A673 (cell line): ENCODE results near the gene NRG3.

Source experiments
- EZH2 ChIP-seq: fragments of 200-600 bp; sonication (generic); IDR thresholded peaks from 2 replicates; pipeline ENCODE4 v1.6.1; 2017; ENCODE audit warnings: borderline replicate concordance, low read depth, mild to moderate bottlenecking, mixed read lengths, antibody characterized with exemption, low read length; ENCODE audit not compliant: poor library complexity, severe bottlenecking
- TF ChIP-seq, protein P1 (sequence below): fragments of 300-800, 200-600 bp; sonication (generic); conservative IDR thresholded peaks from 2 replicates; pipeline ENCODE4 v1.5.1; 2017; ENCODE audit warnings: low read depth, mild to moderate bottlenecking, antibody characterized with exemption, low read length, moderate library complexity, mixed read lengths

DNA sequence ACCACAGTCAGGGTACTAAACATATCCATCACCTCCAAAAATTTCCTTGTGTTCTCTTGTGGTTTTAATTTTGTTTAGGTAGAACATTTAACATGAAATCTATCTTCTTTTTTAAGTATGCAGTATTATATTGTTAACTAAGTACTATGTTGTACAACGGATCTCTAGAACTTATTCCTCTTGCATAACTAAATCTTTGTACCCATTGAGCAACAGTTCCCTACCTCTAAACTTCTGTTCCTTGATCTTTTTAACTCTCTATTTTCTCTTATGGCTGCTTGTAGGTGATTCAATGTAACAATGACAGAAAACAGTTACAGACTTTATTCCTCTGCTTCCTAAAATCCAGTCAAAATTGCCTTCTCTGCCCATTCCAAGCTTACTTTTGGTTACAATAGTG, 9.9 kb downstream of the NRG3 start:
- TF ChIP-seq, protein P1, sequence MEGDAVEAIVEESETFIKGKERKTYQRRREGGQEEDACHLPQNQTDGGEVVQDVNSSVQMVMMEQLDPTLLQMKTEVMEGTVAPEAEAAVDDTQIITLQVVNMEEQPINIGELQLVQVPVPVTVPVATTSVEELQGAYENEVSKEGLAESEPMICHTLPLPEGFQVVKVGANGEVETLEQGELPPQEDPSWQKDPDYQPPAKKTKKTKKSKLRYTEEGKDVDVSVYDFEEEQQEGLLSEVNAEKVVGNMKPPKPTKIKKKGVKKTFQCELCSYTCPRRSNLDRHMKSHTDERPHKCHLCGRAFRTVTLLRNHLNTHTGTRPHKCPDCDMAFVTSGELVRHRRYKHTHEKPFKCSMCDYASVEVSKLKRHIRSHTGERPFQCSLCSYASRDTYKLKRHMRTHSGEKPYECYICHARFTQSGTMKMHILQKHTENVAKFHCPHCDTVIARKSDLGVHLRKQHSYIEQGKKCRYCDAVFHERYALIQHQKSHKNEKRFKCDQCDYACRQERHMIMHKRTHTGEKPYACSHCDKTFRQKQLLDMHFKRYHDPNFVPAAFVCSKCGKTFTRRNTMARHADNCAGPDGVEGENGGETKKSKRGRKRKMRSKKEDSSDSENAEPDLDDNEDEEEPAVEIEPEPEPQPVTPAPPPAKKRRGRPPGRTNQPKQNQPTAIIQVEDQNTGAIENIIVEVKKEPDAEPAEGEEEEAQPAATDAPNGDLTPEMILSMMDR: no peak
- no peak for TF ChIP-seq EZH2
